Measurements from ENCODE around the gene SYNJ2. TPM values are rescaled to one million over a fixed set of nuclear protein-coding genes. Genes with fewer than 3 reads are reported as not detected.

The SYNJ2 gene
- polyA plus RNA-seq, 1 donor from 2014 or later: 0.12 TPM

- Histone ChIP-seq H3K9ac (ENCODE audit: low read length) (no peak overlapping the region), H3K4me2 (ENCODE audit: low read length) (no peak overlapping the region), H3K27ac (ENCODE audit: low read length) (no peak overlapping the region), H3K9me3 (ENCODE audit: low read length) (no peaks in the 10 kb centered on the region), H3F3A (ENCODE audit: insufficient read depth, low read length, poor library complexity, severe bottlenecking) (no peaks in the 10 kb centered on the region), H3K4me3 (ENCODE audit: low read length) (no peak overlapping the region), H3K36me3 (ENCODE audit: insufficient read depth, low read length) (no peaks in the 10 kb centered on the region), H4K20me1 (ENCODE audit: insufficient read depth) (no peaks in the 10 kb centered on the region), H3K79me2 (replicated peaks; ENCODE audit: insufficient read depth, low read length) (no peaks in the 10 kb centered on the region), H3K9me2 (ENCODE audit: insufficient read depth, low read length) (no peaks in the 10 kb centered on the region), H2AFZ (ENCODE audit: low read depth, low read length) (no peak overlapping the region), H3K27me3 (ENCODE audit: insufficient read depth, low read depth, low read length) (no peaks in the 10 kb centered on the region)
- TF ChIP-seq REST (IDR thresholded peaks at IDR 0.05; ENCODE audit: borderline replicate concordance) (no peak), RAD21 (conservative IDR thresholded peaks at IDR 0.05) (no peak), CTCF (IDR thresholded peaks at IDR 0.05; ENCODE audit: poor library complexity, severe bottlenecking) (no peak), MXI1 (conservative IDR thresholded peaks at IDR 0.05; ENCODE audit: poor library complexity, severe bottlenecking) (no peak), POLR2AphosphoS5 (IDR thresholded peaks at IDR 0.05) (no peak), TAF1 (IDR thresholded peaks at IDR 0.05; ENCODE audit: low read depth) (no peak), EP300 (conservative IDR thresholded peaks at IDR 0.05; ENCODE audit: poor library complexity, severe bottlenecking) (no peak), SMC3 (conservative IDR thresholded peaks at IDR 0.05; ENCODE audit: poor library complexity) (no peak)
Observed at GRCh38 chr6:158044525-158044888, 62.8 kb downstream of the SYNJ2 start.

- H3K4me3 ChIP-seq (ENCODE audit: low read length): no peak overlapping the region
- H2AFZ ChIP-seq (ENCODE audit: low read depth, low read length): no peak overlapping the region
- no peaks in the 10 kb centered on the region for H3K9me3 ChIP-seq (ENCODE audit: low read length)
- no peak overlapping the region for H3K4me2 ChIP-seq (ENCODE audit: low read length)
- no peaks in the 10 kb centered on the region for H3K36me3 ChIP-seq (ENCODE audit: insufficient read depth, low read length)
- no peak overlapping the region for H3K9ac ChIP-seq (ENCODE audit: low read length)
- H3K27me3 ChIP-seq (ENCODE audit: insufficient read depth, low read depth, low read length): no peaks in the 10 kb centered on the region
- TF ChIP-seq SMC3 (conservative IDR thresholded peaks at IDR 0.05; ENCODE audit: poor library complexity) (no peak), TAF1 (IDR thresholded peaks at IDR 0.05; ENCODE audit: low read depth) (no peak), MXI1 (conservative IDR thresholded peaks at IDR 0.05; ENCODE audit: poor library complexity, severe bottlenecking) (no peak), EZH2 (IDR thresholded peaks at IDR 0.05; ENCODE audit: borderline replicate concordance, insufficient read depth, low read length, poor library complexity, severe bottlenecking) (no peak), POLR2AphosphoS5 (IDR thresholded peaks at IDR 0.05) (no peak), CTCF (IDR thresholded peaks at IDR 0.05; ENCODE audit: poor library complexity, severe bottlenecking) (no peak), REST (IDR thresholded peaks at IDR 0.05; ENCODE audit: borderline replicate concordance) (no peak), RAD21 (conservative IDR thresholded peaks at IDR 0.05) (no peak), EP300 (conservative IDR thresholded peaks at IDR 0.05; ENCODE audit: poor library complexity, severe bottlenecking) (no peak)
- H3K27ac ChIP-seq (ENCODE audit: low read length): no peak overlapping the region
- no peaks in the 10 kb centered on the region for H3K79me2 ChIP-seq (replicated peaks; ENCODE audit: insufficient read depth, low read length)
- H4K20me1 ChIP-seq (ENCODE audit: insufficient read depth): no peaks in the 10 kb centered on the region
- no peaks in the 10 kb centered on the region for H3K9me2 ChIP-seq (ENCODE audit: insufficient read depth, low read length)
- H3F3A ChIP-seq (ENCODE audit: insufficient read depth, low read length, poor library complexity, severe bottlenecking): no peaks in the 10 kb centered on the region
Observed at GRCh38 chr6:158046201-158047126, 64.8 kb downstream of the SYNJ2 start.

Data from neural cell (in vitro differentiated cells).